Epithelial cell of esophagus (primary cell): ENCODE results near the gene RCOR2.

ENCODE experiments used
- DNase-seq: peaks from one replicate; pipeline ENCODE4 v3.0.0; 2010; ENCODE audit warnings: low read depth
- H3K4me3 ChIP-seq: 2 replicates; pipeline ENCODE4 v1.5.1; 2011; ENCODE audit warnings: mild to moderate bottlenecking, low read length, control low read depth
- CTCF ChIP-seq: IDR thresholded peaks from 2 replicates; pipeline ENCODE4 v1.5.1; 2011; ENCODE audit warnings: low read depth, mild to moderate bottlenecking, low read length, control low read depth, inconsistent platforms; ENCODE audit not compliant: insufficient read depth; ENCODE audit errors: missing control alignments

Gene RCOR2

GRCh38 chr11:63879598-63880402 is 37.2 kb downstream of the RCOR2 start:
- H3K4me3 ChIP-seq, result no peak overlapping the region
- DNase-seq, result no peak
- no peak for TF ChIP-seq CTCF

- TF ChIP-seq CTCF, result no peak
- DNase-seq, result no peak
- H3K4me3 ChIP-seq, result no peak overlapping the region
Measured at GRCh38 chr11:63877658-63878241, 39.2 kb downstream of the RCOR2 start.

- H3K4me3 ChIP-seq, result no peak overlapping the region
- DNase-seq, result no peak
- no peak for TF ChIP-seq CTCF
Measured at GRCh38 chr11:63876616-63877015, 40.3 kb downstream of the RCOR2 start.

- H3K4me3 ChIP-seq, result no peak overlapping the region
- TF ChIP-seq CTCF, result no peak
- no peak for DNase-seq
Measured at GRCh38 chr11:63875506-63876065, 41.4 kb downstream of the RCOR2 start.

GRCh38 chr11:63874511-63874910 is 42.5 kb downstream of the RCOR2 start:
- no peak overlapping the region for H3K4me3 ChIP-seq
- no peak for DNase-seq
- no peak for TF ChIP-seq CTCF

- TF ChIP-seq CTCF, result no peak
- no peak overlapping the region for H3K4me3 ChIP-seq
- no peak for DNase-seq
Measured at GRCh38 chr11:63873311-63873710, 43.7 kb downstream of the RCOR2 start.

GRCh38 chr11:63872800-63873197 is 44.2 kb downstream of the RCOR2 start:
- DNase-seq, result no peak
- no peak for TF ChIP-seq CTCF
- H3K4me3 ChIP-seq, result no peak overlapping the region
